ENCODE measurements around the gene TMEM163. TPM values are rescaled to one million over a fixed set of nuclear protein-coding genes. Genes with fewer than 3 reads are reported as not detected.

Gene TMEM163
- total RNA-seq, 6 experiments from 2014 or later: not detected

- Mint-ChIP-seq H3K27me3 (ENCODE audit: insufficient read depth) (peaks cover 24% of the 10 kb centered on the region), H3K4me1 (ENCODE audit: low read depth) (no peaks in the 10 kb centered on the region), H3K27ac (no peak overlapping the region), H3K4me3 (no peak overlapping the region), H3K9me3 (no peaks in the 10 kb centered on the region), H3K36me3 (ENCODE audit: low read depth) (no peaks in the 10 kb centered on the region)
- TF ChIP-seq CTCF (IDR thresholded peaks at IDR 0.05): no peak
- no peak for DNase-seq
These were observed 226.9 kb downstream of the TMEM163 start for GRCh38 chr2:134491771-134492441.

- H3K4me3 Mint-ChIP-seq: no peak overlapping the region
These were observed 227.8 kb downstream of the TMEM163 start for GRCh38 chr2:134491022-134491421.

GRCh38 chr2:134490559-134490958, 228.2 kb downstream of the TMEM163 start:
- TF ChIP-seq CTCF (IDR thresholded peaks at IDR 0.05): no peak
- H3K36me3 Mint-ChIP-seq (ENCODE audit: low read depth): no peaks in the 10 kb centered on the region
- no peak overlapping the region for H3K4me3 Mint-ChIP-seq
- no peak for DNase-seq
- H3K27ac Mint-ChIP-seq: no peak overlapping the region
- H3K4me1 Mint-ChIP-seq (ENCODE audit: low read depth): no peaks in the 10 kb centered on the region
- H3K9me3 Mint-ChIP-seq: no peaks in the 10 kb centered on the region
- H3K27me3 Mint-ChIP-seq (ENCODE audit: insufficient read depth): peaks cover 19% of the 10 kb centered on the region

More at GRCh38 chr2:134491022-134491421, 227.8 kb downstream of the TMEM163 start:
- Mint-ChIP-seq H3K36me3 (ENCODE audit: low read depth) (no peaks in the 10 kb centered on the region), H3K4me1 (ENCODE audit: low read depth) (no peaks in the 10 kb centered on the region), H3K27ac (no peak overlapping the region), H3K27me3 (ENCODE audit: insufficient read depth) (peaks cover 19% of the 10 kb centered on the region), H3K9me3 (no peaks in the 10 kb centered on the region)
- no peak for DNase-seq
- no peak for TF ChIP-seq CTCF (IDR thresholded peaks at IDR 0.05)

- no peaks in the 10 kb centered on the region for H3K36me3 Mint-ChIP-seq (ENCODE audit: low read depth)
- no peak for TF ChIP-seq CTCF (IDR thresholded peaks at IDR 0.05)
- no peak overlapping the region for H3K4me3 Mint-ChIP-seq
- peaks cover 19% of the 10 kb centered on the region for H3K27me3 Mint-ChIP-seq (ENCODE audit: insufficient read depth)
- no peaks in the 10 kb centered on the region for H3K9me3 Mint-ChIP-seq
- H3K27ac Mint-ChIP-seq: no peak overlapping the region
- H3K4me1 Mint-ChIP-seq (ENCODE audit: low read depth): no peaks in the 10 kb centered on the region
- DNase-seq: no peak
These were observed 228.9 kb downstream of the TMEM163 start for GRCh38 chr2:134489732-134490384.

- Mint-ChIP-seq H3K4me3 (no peak overlapping the region), H3K36me3 (ENCODE audit: low read depth) (no peaks in the 10 kb centered on the region), H3K9me3 (no peaks in the 10 kb centered on the region), H3K27ac (no peak overlapping the region), H3K4me1 (ENCODE audit: low read depth) (no peaks in the 10 kb centered on the region), H3K27me3 (ENCODE audit: insufficient read depth) (peaks cover 35% of the 10 kb centered on the region)
- DNase-seq: no peak
- TF ChIP-seq CTCF (IDR thresholded peaks at IDR 0.05): no peak
These were observed 235.9 kb downstream of the TMEM163 start for GRCh38 chr2:134482766-134483340.

Measured in HFFc6 (cell line).